SJCRH30 (cell line): ENCODE data around the gene FN3K. TPM values are rescaled to one million over a fixed set of nuclear protein-coding genes. Genes with fewer than 3 reads are reported as not detected.
A peak's percentile ranks its signal among the peaks of the same experiment; 100 is the strongest.

Experiments used
- DNase-seq, 2 experiments: peaks; one replicate each; pipeline ENCODE4 v3.0.0-alpha.2; 2015 to 2020
- H3K27ac ChIP-seq: fragments of 250-450 bp; sonication (Bioruptor Pico); 2 replicates; pipeline ENCODE4 v1.5.1; 2020; ENCODE audit warnings: mild to moderate bottlenecking, moderate library complexity
- H3K27me3 ChIP-seq: fragments of 250-450 bp; sonication (Bioruptor Pico); 2 replicates; pipeline ENCODE4 v1.5.1; 2020; ENCODE audit warnings: mild to moderate bottlenecking, moderate library complexity
- H3K36me3 ChIP-seq: fragments of 250-450 bp; sonication (Bioruptor Pico); 2 replicates; pipeline ENCODE4 v1.5.1; 2020; ENCODE audit warnings: mild to moderate bottlenecking, moderate library complexity
- H3K4me1 ChIP-seq: fragments of 250-450 bp; sonication (Bioruptor Pico); 2 replicates; pipeline ENCODE4 v1.5.1; 2020; ENCODE audit warnings: mild to moderate bottlenecking, moderate library complexity
- H3K4me3 ChIP-seq: fragments of 250-450 bp; sonication (Bioruptor Pico); 2 replicates; pipeline ENCODE4 v1.5.1; 2020; ENCODE audit warnings: mild to moderate bottlenecking, moderate library complexity
- H3K9me3 ChIP-seq: fragments of 250-450 bp; sonication (Bioruptor Pico); replicated peaks from 2 replicates; pipeline ENCODE4 v1.5.1; 2020; ENCODE audit warnings: mild to moderate bottlenecking, moderate library complexity
- total RNA-seq: library from RNA; depleted of rRNA; stranded (reverse); fragments of >200 nt; shearing (Covaris generic); gene quantifications from 2 replicates; pipeline ENCODE4 v1.2.3, GENCODE V29; 2014

The FN3K gene
- total RNA-seq, 1 experiment from 2014 or later: 2.1 TPM

DNA sequence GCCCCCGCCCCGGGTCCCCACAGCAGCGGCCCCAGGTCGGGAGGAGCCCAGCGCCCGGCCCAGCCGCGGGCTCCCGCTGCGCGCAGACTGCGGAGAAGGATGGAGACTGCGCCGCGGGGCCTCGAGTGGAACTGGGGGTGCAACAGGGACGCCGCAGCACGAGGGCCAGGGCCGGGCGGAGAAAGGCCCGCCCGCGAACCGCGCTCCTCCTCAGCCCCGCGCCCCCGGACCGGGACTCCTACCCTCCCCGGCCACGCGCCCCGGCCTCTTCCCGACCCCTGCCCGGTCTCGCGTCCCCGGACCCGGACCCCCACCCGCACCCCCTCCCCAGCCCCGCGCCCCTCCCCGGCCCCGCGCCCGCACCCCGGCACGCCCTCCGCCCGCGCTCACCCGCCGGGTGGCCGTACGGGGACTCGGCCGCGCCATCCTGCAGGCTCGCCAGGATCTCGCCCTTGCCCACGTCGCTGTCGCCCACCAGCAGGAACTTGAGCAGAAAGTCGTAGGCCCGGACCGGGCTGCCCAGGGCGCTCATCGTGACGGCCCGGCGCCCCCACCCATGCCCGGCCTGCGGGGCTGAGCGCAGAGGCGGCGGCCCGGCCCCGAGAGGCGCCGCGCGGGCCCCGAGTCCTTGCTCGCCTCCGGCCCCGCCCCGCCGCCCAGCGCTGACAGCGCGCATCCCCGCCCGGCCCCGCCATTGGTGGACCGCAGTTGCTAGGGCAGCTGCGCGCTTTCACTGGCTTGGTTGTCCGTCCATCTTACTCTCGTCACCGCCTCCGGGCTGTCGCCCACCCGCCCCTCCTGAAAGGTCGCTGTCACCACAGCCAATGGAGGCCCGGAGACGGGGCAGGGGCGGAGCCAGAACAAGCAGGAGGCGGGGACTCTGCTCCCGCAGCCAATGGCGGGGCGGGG, 37.1 kb upstream of the FN3K start, which contains the start of gene RAB40B:
RAB40B (minus strand) TSS at position 634 of the 909 bp plus-strand sequence; CDS start at position 532, 102 bp downstream.
- DNase-seq: peak; percentile 100
- Histone ChIP-seq H3K9me3 (peaks cover 6% of the 10 kb centered on the region), H3K4me3 (peak within 1 kb of the TSS; percentile 75), H3K27me3 (peaks cover 10% of the 10 kb centered on the region; the same call in 1 of the 2 replicates), H3K4me1 (peaks cover 12% of the 10 kb centered on the region; the same call in 1 of the 2 replicates), H3K36me3 (no peaks in the 10 kb centered on the region), H3K27ac (no peak within 1 kb of the TSS)

DNA sequence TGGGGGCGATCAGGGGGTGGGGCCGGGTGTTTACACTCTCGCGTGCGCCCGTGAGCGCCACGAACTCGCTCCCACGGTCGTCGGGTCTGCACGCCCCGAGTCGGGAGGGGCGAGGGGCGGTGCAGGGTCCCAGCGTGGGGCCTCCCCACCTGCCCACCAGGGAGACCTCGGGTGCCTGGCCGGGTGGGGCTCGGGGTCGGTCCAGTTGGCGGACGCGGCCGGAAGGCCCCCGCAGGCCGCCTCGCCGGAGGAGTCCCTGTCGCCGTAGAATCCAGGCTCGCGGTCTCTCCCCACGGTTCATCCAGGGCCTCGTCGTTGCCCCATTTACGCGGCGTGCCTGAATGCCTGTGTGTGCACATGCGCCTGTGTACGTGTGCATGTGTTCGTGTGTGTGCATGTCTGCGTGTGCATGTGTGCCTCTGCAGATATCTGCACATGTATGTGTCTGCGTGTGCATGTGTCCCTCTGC, 36.4 kb upstream of the FN3K start:
- Histone ChIP-seq H3K9me3 (peaks cover 6% of the 10 kb centered on the region), H3K36me3 (no peaks in the 10 kb centered on the region), H3K27me3 (peaks cover 10% of the 10 kb centered on the region; the same call in 1 of the 2 replicates), H3K27ac (no peak overlapping the region), H3K4me3 (peak overlapping the region; percentile 75), H3K4me1 (peaks cover 14% of the 10 kb centered on the region)
- no peak for DNase-seq

DNA sequence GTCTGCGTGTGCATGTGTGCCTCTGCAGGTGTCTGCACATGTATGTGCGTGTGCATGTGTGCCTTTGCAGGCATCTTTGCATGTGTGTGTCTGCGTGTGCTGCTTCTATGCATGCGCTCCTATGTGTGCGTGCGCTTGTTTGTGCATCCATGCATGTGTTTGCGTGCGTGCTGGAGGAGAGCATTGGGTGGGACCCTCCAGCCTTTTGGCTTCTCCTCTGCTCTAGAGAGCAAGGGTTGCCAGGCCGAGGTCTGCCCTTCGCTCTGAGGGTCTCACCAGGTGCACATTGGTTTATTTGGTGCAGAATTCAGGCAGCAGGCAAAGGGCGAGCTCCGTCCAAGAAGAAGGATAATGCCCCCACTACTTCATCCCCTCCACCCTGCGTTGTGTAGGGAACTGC, 35.9 kb upstream of the FN3K start:
- Histone ChIP-seq H3K9me3 (peaks cover 4% of the 10 kb centered on the region; the same call in 1 of the 2 replicates), H3K4me3 (no peak overlapping the region), H3K4me1 (peaks cover 20% of the 10 kb centered on the region), H3K27ac (no peak overlapping the region), H3K27me3 (peaks cover 10% of the 10 kb centered on the region; the same call in 1 of the 2 replicates), H3K36me3 (no peaks in the 10 kb centered on the region)
- no peak for DNase-seq

DNA sequence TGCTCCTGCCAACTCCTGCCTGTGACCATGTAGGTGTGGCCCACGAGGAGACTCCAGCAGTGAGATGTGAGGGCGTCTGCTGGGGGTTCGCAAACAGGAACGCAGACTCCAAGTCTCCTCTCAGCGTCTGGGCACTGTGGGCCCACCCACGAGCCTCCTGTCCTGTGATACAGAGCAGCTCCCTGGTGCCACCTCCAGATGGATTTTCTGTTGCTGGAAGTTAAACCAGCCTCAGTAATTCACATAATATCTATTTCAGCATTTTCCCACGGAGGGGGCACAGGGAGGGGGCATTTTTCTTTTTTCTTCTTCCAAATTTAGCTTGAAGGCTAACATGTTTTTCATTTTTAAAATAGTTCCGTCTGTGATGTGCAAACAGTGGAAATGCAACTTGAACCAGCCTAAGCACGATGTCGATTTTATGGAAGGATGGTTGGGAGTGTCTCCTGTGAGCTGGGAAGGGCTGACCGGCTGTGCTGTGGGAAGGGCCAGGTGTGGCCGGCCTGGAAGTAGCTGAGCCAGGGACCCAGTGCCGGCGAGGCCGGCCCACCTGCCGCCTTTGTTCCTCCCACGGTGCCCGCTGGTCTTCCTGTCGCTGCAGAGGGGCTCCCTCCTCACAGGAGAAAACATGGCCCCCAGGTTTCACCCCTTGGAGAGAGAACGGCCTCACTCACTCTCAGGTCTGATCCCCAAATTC, 33.0 kb upstream of the FN3K start:
- Histone ChIP-seq H3K4me3 (no peak overlapping the region), H3K27me3 (peaks cover 10% of the 10 kb centered on the region; the same call in 1 of the 2 replicates), H3K36me3 (no peaks in the 10 kb centered on the region), H3K27ac (no peak overlapping the region), H3K9me3 (no peaks in the 10 kb centered on the region), H3K4me1 (peaks cover 26% of the 10 kb centered on the region)
- no peak for DNase-seq

GRCh38 chr17:82703036-82703745, 32.2 kb upstream of the FN3K start:
- DNase-seq: no peak
- peaks cover 32% of the 10 kb centered on the region for H3K4me1 ChIP-seq
- H3K27ac ChIP-seq: no peak overlapping the region
- no peaks in the 10 kb centered on the region for H3K36me3 ChIP-seq
- peaks cover 10% of the 10 kb centered on the region; the same call in 1 of the 2 replicates for H3K27me3 ChIP-seq
- no peaks in the 10 kb centered on the region for H3K9me3 ChIP-seq
- no peak overlapping the region for H3K4me3 ChIP-seq

GRCh38 chr17:82703935-82704865, 31.2 kb upstream of the FN3K start:
- Histone ChIP-seq H3K27ac (no peak overlapping the region), H3K36me3 (no peaks in the 10 kb centered on the region), H3K4me3 (no peak overlapping the region), H3K4me1 (peaks cover 35% of the 10 kb centered on the region), H3K27me3 (peaks cover 10% of the 10 kb centered on the region; the same call in 1 of the 2 replicates), H3K9me3 (no peaks in the 10 kb centered on the region)
- DNase-seq: peak in 1 of 2 experiments; percentile 49

DNA sequence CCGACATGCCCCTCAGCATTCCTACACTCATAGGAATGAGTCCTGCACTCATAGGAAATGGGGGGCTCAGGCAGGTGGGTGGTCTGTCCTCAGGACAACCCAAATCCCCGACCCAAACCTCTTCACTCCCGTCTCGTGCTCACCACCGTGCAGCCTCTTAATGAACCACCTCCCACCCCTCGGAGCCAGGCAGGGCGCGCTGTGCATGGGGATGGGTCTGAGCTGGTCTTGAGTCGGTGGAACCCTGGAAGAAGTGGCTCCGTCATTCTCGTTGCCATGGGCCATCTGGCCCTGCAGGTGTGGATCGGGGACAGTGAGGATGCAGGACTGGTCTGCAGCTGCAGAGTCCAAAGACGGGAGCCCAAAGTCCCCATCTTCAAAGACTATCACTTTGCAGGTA, 30.5 kb upstream of the FN3K start:
- peaks cover 10% of the 10 kb centered on the region; the same call in 1 of the 2 replicates for H3K27me3 ChIP-seq
- H3K4me1 ChIP-seq: peaks cover 40% of the 10 kb centered on the region
- no peak overlapping the region for H3K4me3 ChIP-seq
- no peaks in the 10 kb centered on the region for H3K9me3 ChIP-seq
- H3K36me3 ChIP-seq: no peaks in the 10 kb centered on the region
- DNase-seq: no peak
- no peak overlapping the region for H3K27ac ChIP-seq

- no peak overlapping the region for H3K27ac ChIP-seq
- DNase-seq: no peak
- no peak overlapping the region for H3K4me3 ChIP-seq
- H3K9me3 ChIP-seq: no peaks in the 10 kb centered on the region
- H3K27me3 ChIP-seq: peaks cover 10% of the 10 kb centered on the region; the same call in 1 of the 2 replicates
- H3K36me3 ChIP-seq: no peaks in the 10 kb centered on the region
- H3K4me1 ChIP-seq: peaks cover 49% of the 10 kb centered on the region
Measured at GRCh38 chr17:82705756-82706155, 29.7 kb upstream of the FN3K start.

GRCh38 chr17:82709024-82709675, 26.3 kb upstream of the FN3K start:
- no peak overlapping the region for H3K4me3 ChIP-seq
- no peak overlapping the region; the same call in 1 of the 2 replicates for H3K27ac ChIP-seq
- peaks cover 37% of the 10 kb centered on the region for H3K4me1 ChIP-seq
- H3K36me3 ChIP-seq: no peaks in the 10 kb centered on the region
- no peaks in the 10 kb centered on the region for H3K27me3 ChIP-seq
- no peak for DNase-seq
- no peaks in the 10 kb centered on the region for H3K9me3 ChIP-seq

GRCh38 chr17:82709676-82710498, 25.5 kb upstream of the FN3K start:
- H3K9me3 ChIP-seq: no peaks in the 10 kb centered on the region
- no peaks in the 10 kb centered on the region for H3K27me3 ChIP-seq
- peaks cover 29% of the 10 kb centered on the region for H3K4me1 ChIP-seq
- H3K36me3 ChIP-seq: no peaks in the 10 kb centered on the region
- peak overlapping the region; percentile 46 for H3K27ac ChIP-seq
- peak; percentile 35 to 60 for DNase-seq
- H3K4me3 ChIP-seq: no peak overlapping the region

GRCh38 chr17:82710499-82711232, 24.7 kb upstream of the FN3K start:
- H3K9me3 ChIP-seq: no peaks in the 10 kb centered on the region
- peak; percentile 95 to 98 for DNase-seq
- H3K4me1 ChIP-seq: peaks cover 28% of the 10 kb centered on the region
- H3K27me3 ChIP-seq: no peaks in the 10 kb centered on the region
- H3K4me3 ChIP-seq: no peak overlapping the region
- H3K27ac ChIP-seq: peak overlapping the region; percentile 46
- no peaks in the 10 kb centered on the region for H3K36me3 ChIP-seq
